ENCODE measurements around the gene PPIP5K2. TPM values are rescaled to one million over a fixed set of nuclear protein-coding genes. Genes with fewer than 3 reads are reported as not detected.
"Not testable (repeated sequence)": the region's sequence is repeated elsewhere in the genome, so short reads cannot be mapped to it uniquely, and the experiment has no call there.

Gene PPIP5K2
- total and polyA plus RNA-seq, 2 donors, result 46.6 to 46.8 TPM

DNA sequence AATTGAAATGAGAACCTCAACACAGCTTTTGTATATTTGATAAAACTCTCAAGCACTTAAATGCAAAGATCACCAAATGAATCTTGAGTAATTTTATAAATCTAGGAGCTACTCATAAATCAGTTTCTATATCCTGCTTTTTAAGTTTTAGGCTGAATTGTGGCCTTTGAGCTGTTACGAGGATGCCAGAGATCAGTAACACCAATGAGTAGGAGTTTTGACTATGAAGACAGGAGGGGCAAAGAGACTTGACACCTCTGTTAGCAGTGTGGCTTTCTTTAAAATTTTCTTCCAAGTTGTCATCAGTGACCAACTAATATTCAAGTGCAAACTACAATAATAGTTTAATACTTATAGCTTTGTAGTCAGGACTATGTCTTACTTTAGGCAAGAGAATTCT, 12.6 kb downstream of the PPIP5K2 start:
- no peaks in the 10 kb centered on the region for H3K36me3 ChIP-seq (ENCODE audit: control insufficient read depth in 2 of 2, insufficient read depth in 2 of 2, low read length in 1 of 2)
- 97% methylated on average over 1 of the region's 1 CpG for WGBS
- H3K27ac ChIP-seq (ENCODE audit: low read depth in 1 of 2, low read length in 1 of 2), result no peak overlapping the region
- no peak for DNase-seq (ENCODE audit: low read depth in 6 of 9, low spot score in 9 of 9)
- no peaks in the 10 kb centered on the region for H3K9me3 ChIP-seq (ENCODE audit: control insufficient read depth in 2 of 2, insufficient read depth in 1 of 2, low read length in 1 of 2)
- no peaks in the 10 kb centered on the region for H3K4me1 ChIP-seq (ENCODE audit: control insufficient read depth in 2 of 2, insufficient read depth in 2 of 2, low read length in 2 of 2)
- no peaks in the 10 kb centered on the region for H3K27me3 ChIP-seq (ENCODE audit: control insufficient read depth in 2 of 2, insufficient read depth in 1 of 2, low read length in 1 of 2)
- H3K4me3 ChIP-seq (ENCODE audit: low read length in 2 of 2), result no peak overlapping the region

DNA sequence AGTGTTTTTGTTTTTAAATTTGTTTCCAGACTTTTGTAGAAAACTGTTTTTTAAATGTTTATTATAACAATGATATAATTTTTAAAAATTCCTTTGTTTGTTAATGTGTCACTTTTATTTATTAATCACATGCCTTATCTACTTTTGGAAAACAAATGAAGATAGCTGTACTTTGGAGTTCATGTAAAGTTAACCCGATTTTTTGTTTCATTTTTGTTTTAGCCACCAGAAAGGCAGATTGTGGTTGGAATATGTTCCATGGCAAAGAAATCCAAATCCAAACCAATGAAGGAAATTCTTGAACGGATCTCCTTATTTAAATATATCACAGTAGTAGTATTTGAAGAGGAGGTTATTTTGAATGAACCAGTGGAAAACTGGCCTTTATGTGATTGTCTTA, 13.1 kb downstream of the PPIP5K2 start:
- no peaks in the 10 kb centered on the region for H3K27me3 ChIP-seq (ENCODE audit: control insufficient read depth in 2 of 2, insufficient read depth in 1 of 2, low read length in 1 of 2)
- H3K9me3 ChIP-seq (ENCODE audit: control insufficient read depth in 2 of 2, insufficient read depth in 1 of 2, low read length in 1 of 2), result no peaks in the 10 kb centered on the region
- no peak overlapping the region for H3K27ac ChIP-seq (ENCODE audit: low read depth in 1 of 2, low read length in 1 of 2)
- no peaks in the 10 kb centered on the region for H3K36me3 ChIP-seq (ENCODE audit: control insufficient read depth in 2 of 2, insufficient read depth in 2 of 2, low read length in 1 of 2)
- WGBS, result 96% methylated on average over 2 of the region's 2 CpGs
- no peak overlapping the region for H3K4me3 ChIP-seq (ENCODE audit: low read length in 2 of 2)
- no peaks in the 10 kb centered on the region for H3K4me1 ChIP-seq (ENCODE audit: control insufficient read depth in 2 of 2, insufficient read depth in 2 of 2, low read length in 2 of 2)
- no peak for DNase-seq (ENCODE audit: low read depth in 6 of 9, low spot score in 9 of 9)

DNA sequence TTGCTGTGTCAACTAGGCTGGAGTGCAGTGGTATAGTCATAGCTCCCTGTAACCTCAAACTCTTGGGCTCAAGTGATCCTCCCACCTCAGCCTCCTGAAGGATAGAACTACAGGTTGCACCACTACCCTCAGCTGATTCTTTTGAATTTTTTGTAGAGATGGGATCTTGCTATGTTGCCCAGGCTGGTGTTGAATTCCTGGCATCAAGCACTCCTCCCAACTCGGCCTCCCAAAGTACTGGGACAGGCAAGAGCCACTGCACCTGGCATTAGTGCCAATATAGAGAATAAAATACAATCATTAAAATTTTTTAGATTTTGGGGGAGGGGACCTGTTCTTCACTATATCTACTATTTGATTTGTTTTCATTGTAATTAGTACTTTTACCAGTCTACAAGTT, 15.4 kb downstream of the PPIP5K2 start:
- Histone ChIP-seq H3K9me3 (ENCODE audit: control insufficient read depth in 2 of 2, insufficient read depth in 1 of 2, low read length in 1 of 2) (no peaks in the 10 kb centered on the region), H3K36me3 (ENCODE audit: control insufficient read depth in 2 of 2, insufficient read depth in 2 of 2, low read length in 1 of 2) (peaks cover 0 to 14% of the 10 kb centered on the region in 2 donors), H3K27me3 (ENCODE audit: control insufficient read depth in 2 of 2, insufficient read depth in 1 of 2, low read length in 1 of 2) (no peaks in the 10 kb centered on the region), H3K4me1 (ENCODE audit: control insufficient read depth in 2 of 2, insufficient read depth in 2 of 2, low read length in 2 of 2) (no peaks in the 10 kb centered on the region), H3K27ac (ENCODE audit: low read depth in 1 of 2, low read length in 1 of 2) (no peak overlapping the region), H3K4me3 (ENCODE audit: low read length in 2 of 2) (no peak overlapping the region)
- WGBS, result 98% methylated on average over 1 of the region's 1 CpG
- DNase-seq (ENCODE audit: low read depth in 6 of 9, low spot score in 9 of 9), result no peak

DNA sequence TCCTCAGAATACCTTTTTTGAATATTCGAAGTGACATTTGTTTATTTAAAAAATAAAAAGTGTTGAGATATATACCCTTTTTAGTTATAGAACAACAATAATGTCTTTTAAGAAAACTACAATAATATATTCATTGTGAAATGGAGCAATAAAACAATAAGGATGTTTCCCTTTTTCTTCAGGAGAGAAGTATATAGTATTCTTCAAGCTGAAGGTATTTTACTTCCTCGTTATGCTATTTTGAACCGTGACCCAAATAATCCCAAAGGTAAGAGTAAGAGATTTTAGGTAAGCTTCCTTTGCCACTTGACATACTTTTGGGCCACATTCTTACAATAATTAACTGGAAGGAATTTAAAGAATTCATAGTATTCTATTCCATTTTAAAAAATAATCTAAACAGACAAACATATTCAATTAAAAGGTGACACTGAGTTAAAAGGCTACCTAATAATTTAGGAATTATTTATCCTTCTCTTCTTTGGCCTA, 18.1 kb downstream of the PPIP5K2 start:
- no peak for DNase-seq (ENCODE audit: low read depth in 6 of 9, low spot score in 9 of 9)
- H3K4me3 ChIP-seq (ENCODE audit: low read length in 2 of 2), result no peak overlapping the region
- H3K9me3 ChIP-seq (ENCODE audit: control insufficient read depth in 2 of 2, insufficient read depth in 1 of 2, low read length in 1 of 2), result no peaks in the 10 kb centered on the region
- peaks cover 0 to 14% of the 10 kb centered on the region in 2 donors for H3K36me3 ChIP-seq (ENCODE audit: control insufficient read depth in 2 of 2, insufficient read depth in 2 of 2, low read length in 1 of 2)
- 96% methylated on average over 3 of the region's 3 CpGs for WGBS
- no peaks in the 10 kb centered on the region for H3K27me3 ChIP-seq (ENCODE audit: control insufficient read depth in 2 of 2, insufficient read depth in 1 of 2, low read length in 1 of 2)
- H3K27ac ChIP-seq (ENCODE audit: low read depth in 1 of 2, low read length in 1 of 2), result no peak overlapping the region
- no peaks in the 10 kb centered on the region for H3K4me1 ChIP-seq (ENCODE audit: control insufficient read depth in 2 of 2, insufficient read depth in 2 of 2, low read length in 2 of 2)

DNA sequence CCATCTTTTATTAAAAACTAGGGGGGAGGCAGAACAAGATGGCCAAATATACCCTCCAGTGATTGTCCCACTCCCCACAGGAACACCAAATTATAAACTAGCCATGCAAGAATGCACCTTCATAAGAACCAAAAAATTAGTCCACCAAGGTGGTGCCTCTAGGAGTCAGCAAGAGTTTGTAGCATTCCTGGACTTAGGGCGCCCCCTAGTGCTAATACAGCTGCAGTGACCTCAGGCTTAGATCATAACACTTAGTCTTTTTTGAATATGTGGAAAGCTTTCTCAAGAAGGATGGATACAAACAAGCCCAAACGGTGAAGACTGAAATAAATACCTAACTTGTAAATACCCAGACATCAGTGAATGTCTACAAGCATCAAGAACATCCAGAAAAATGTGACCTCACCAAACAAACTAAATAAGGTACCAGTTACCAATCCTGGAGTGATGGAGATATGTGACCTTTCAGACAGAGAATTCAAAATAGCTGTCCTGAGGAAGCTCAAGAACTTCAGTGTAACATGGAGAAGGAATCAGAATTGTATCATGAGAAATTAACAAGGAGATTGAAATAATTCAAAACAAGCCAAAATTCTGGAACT, 19.3 kb downstream of the PPIP5K2 start:
- no peaks in the 10 kb centered on the region for H3K27me3 ChIP-seq (ENCODE audit: control insufficient read depth in 2 of 2, insufficient read depth in 1 of 2, low read length in 1 of 2)
- H3K27ac ChIP-seq (ENCODE audit: low read depth in 1 of 2, low read length in 1 of 2), result no peak overlapping the region
- under 1% methylated on average over 2 of the region's 2 CpGs for WGBS
- peaks cover 0 to 14% of the 10 kb centered on the region in 2 donors for H3K36me3 ChIP-seq (ENCODE audit: control insufficient read depth in 2 of 2, insufficient read depth in 2 of 2, low read length in 1 of 2)
- H3K4me1 ChIP-seq (ENCODE audit: control insufficient read depth in 2 of 2, insufficient read depth in 2 of 2, low read length in 2 of 2), result no peaks in the 10 kb centered on the region
- peak; percentile 48 to 87 (median 66) for DNase-seq (ENCODE audit: low read depth in 6 of 9, low spot score in 9 of 9)
- H3K9me3 ChIP-seq (ENCODE audit: control insufficient read depth in 2 of 2, insufficient read depth in 1 of 2, low read length in 1 of 2), result no peaks in the 10 kb centered on the region
- H3K4me3 ChIP-seq (ENCODE audit: low read length in 2 of 2), result no peak overlapping the region

DNA sequence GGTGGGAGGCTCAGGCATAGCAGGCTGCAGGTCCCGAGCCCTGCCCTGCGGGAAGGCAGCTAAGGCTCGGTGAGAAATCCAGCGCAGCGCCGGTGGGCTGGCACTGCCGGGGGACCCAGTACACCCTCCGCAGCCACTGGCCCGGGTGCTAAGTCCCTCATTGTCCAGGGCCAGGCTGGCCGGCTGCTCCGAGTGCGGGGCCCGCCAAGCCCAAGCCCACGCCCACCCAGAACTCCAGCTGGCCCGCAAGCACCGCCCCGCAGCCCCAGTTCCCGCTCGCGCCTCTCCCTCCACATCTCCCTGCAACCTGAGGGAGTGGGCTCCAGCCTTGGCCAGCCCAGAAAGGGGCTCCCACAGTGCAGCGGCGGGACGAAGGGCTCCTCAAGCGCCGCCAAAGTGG, 22.0 kb downstream of the PPIP5K2 start:
- WGBS, result 99% methylated on average over 25 of the region's 25 CpGs
- not testable (repeated sequence) for H3K4me1 ChIP-seq (ENCODE audit: control insufficient read depth in 2 of 2, insufficient read depth in 2 of 2, low read length in 2 of 2); H3K27ac ChIP-seq (ENCODE audit: low read depth in 1 of 2, low read length in 1 of 2); H3K27me3 ChIP-seq (ENCODE audit: control insufficient read depth in 2 of 2, insufficient read depth in 1 of 2, low read length in 1 of 2); H3K9me3 ChIP-seq (ENCODE audit: control insufficient read depth in 2 of 2, insufficient read depth in 1 of 2, low read length in 1 of 2); H3K4me3 ChIP-seq (ENCODE audit: low read length in 2 of 2); DNase-seq (ENCODE audit: low read depth in 6 of 9, low spot score in 9 of 9)
- H3K36me3 ChIP-seq (ENCODE audit: control insufficient read depth in 2 of 2, insufficient read depth in 2 of 2, low read length in 1 of 2), result peaks cover 0 to 14% of the 10 kb centered on the region in 2 donors

DNA sequence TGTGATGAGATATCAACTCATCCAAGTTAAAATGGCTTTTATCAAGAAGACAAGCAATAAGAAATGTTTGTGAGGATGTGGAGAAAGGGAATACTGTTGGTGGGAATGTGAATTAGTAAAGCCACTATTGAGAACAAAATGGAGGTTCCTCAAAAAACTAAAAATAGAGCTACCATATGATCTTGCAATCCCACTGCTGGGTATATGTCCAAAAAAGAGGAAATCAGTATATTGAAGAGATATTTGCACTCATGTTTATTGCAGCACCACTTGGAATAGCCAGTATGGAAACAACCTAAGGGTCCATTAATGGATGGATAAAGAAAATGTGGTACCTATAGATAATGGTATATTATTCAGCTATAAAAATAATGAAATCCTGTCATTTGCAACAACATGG, 25.1 kb downstream of the PPIP5K2 start:
- no peak for DNase-seq (ENCODE audit: low read depth in 6 of 9, low spot score in 9 of 9)
- H3K27ac ChIP-seq (ENCODE audit: low read depth in 1 of 2, low read length in 1 of 2), result no peak overlapping the region
- no peaks in the 10 kb centered on the region for H3K36me3 ChIP-seq (ENCODE audit: control insufficient read depth in 2 of 2, insufficient read depth in 2 of 2, low read length in 1 of 2)
- no peak overlapping the region for H3K4me3 ChIP-seq (ENCODE audit: low read length in 2 of 2)
- no peaks in the 10 kb centered on the region for H3K4me1 ChIP-seq (ENCODE audit: control insufficient read depth in 2 of 2, insufficient read depth in 2 of 2, low read length in 2 of 2)
- H3K27me3 ChIP-seq (ENCODE audit: control insufficient read depth in 2 of 2, insufficient read depth in 1 of 2, low read length in 1 of 2), result no peaks in the 10 kb centered on the region
- no peaks in the 10 kb centered on the region for H3K9me3 ChIP-seq (ENCODE audit: control insufficient read depth in 2 of 2, insufficient read depth in 1 of 2, low read length in 1 of 2)

DNA sequence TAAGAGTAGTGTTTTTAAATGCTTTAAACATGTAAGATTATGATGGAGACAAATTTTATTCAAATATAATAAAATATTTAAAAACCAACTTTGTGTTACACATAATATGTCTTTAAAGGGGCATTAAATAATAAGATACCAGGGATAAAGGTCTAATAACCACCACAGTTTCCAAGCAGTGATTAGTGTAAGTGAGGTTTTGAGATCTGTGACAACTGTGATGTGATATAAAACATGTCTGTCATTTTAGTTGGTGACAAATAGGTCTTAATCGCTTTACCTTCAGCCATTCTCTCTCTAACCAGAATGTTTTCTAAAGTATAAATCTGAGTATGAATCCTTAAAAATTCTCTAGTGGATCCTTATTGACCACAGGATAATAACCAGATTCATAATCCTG, 28.1 kb downstream of the PPIP5K2 start:
- WGBS, result 100% methylated on average over 1 of the region's 1 CpG
- DNase-seq (ENCODE audit: low read depth in 6 of 9, low spot score in 9 of 9), result no peak
- no peaks in the 10 kb centered on the region for H3K36me3 ChIP-seq (ENCODE audit: control insufficient read depth in 2 of 2, insufficient read depth in 2 of 2, low read length in 1 of 2)

DNA sequence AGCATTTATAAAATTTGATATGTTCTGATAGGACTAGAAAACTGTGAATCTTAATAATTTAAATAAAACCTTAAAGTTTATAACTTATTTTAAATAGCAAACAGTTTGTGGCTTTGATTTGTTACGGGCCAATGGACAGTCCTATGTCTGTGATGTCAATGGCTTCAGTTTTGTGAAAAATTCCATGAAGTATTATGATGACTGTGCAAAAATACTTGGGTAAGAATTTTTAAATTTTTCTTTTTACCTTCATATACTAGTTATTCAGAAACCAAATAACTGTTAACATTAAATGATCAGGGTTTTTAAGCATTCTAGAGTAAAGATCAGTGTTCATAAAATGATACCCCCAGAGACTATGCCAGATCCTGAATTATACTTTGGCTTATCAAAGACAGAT, 31.1 kb downstream of the PPIP5K2 start:
- 98% methylated on average over 1 of the region's 1 CpG for WGBS
- no peak for DNase-seq (ENCODE audit: low read depth in 6 of 9, low spot score in 9 of 9)
- H3K27me3 ChIP-seq (ENCODE audit: control insufficient read depth in 2 of 2, insufficient read depth in 1 of 2, low read length in 1 of 2), result no peaks in the 10 kb centered on the region
- no peaks in the 10 kb centered on the region for H3K4me1 ChIP-seq (ENCODE audit: control insufficient read depth in 2 of 2, insufficient read depth in 2 of 2, low read length in 2 of 2)
- H3K4me3 ChIP-seq (ENCODE audit: low read length in 2 of 2), result no peak overlapping the region
- no peaks in the 10 kb centered on the region for H3K9me3 ChIP-seq (ENCODE audit: control insufficient read depth in 2 of 2, insufficient read depth in 1 of 2, low read length in 1 of 2)
- no peaks in the 10 kb centered on the region for H3K36me3 ChIP-seq (ENCODE audit: control insufficient read depth in 2 of 2, insufficient read depth in 2 of 2, low read length in 1 of 2)
- H3K27ac ChIP-seq (ENCODE audit: low read depth in 1 of 2, low read length in 1 of 2), result no peak overlapping the region

More for the DNA sequence above, 28.1 kb downstream of the PPIP5K2 start:
- no peaks in the 10 kb centered on the region for H3K4me1 ChIP-seq (ENCODE audit: control insufficient read depth in 2 of 2, insufficient read depth in 2 of 2, low read length in 2 of 2)
- H3K9me3 ChIP-seq (ENCODE audit: control insufficient read depth in 2 of 2, insufficient read depth in 1 of 2, low read length in 1 of 2), result no peaks in the 10 kb centered on the region
- H3K27me3 ChIP-seq (ENCODE audit: control insufficient read depth in 2 of 2, insufficient read depth in 1 of 2, low read length in 1 of 2), result no peaks in the 10 kb centered on the region
- no peak overlapping the region for H3K4me3 ChIP-seq (ENCODE audit: low read length in 2 of 2)
- H3K27ac ChIP-seq (ENCODE audit: low read depth in 1 of 2, low read length in 1 of 2), result no peak overlapping the region
